Stomach smooth muscle (tissue), 2 donors: ENCODE results near the gene MRAP2.
"Not testable (repeated sequence)": the region's sequence is repeated elsewhere in the genome, so short reads cannot be mapped to it uniquely, and the experiment has no call there.

Source experiments
- H3K27ac ChIP-seq: one replicate; pipeline ENCODE4 v1.7.0; 2013; ENCODE audit warnings: mild to moderate bottlenecking, low read length, inconsistent platforms
- H3K27me3 ChIP-seq, 2 donors: one replicate each; pipeline ENCODE4 v1.7.0; 2013; ENCODE audit warnings: low read length in 2 of 2; ENCODE audit not compliant: insufficient read depth in 2 of 2, control insufficient read depth in 1 of 2
- H3K36me3 ChIP-seq, 2 donors: one replicate each; pipeline ENCODE4 v1.7.0; 2013; ENCODE audit warnings: low read length in 2 of 2; ENCODE audit not compliant: control insufficient read depth in 2 of 2, insufficient read depth in 2 of 2
- H3K4me1 ChIP-seq: one replicate; pipeline ENCODE4 v1.7.0; 2013; ENCODE audit warnings: low read length; ENCODE audit not compliant: control insufficient read depth, insufficient read depth
- H3K4me3 ChIP-seq, 2 donors: one replicate each; pipeline ENCODE4 v1.7.0; 2013; ENCODE audit warnings: low read length in 2 of 2
- H3K9ac ChIP-seq, 2 donors: one replicate each; pipeline ENCODE4 v1.7.0; 2013; ENCODE audit warnings: low read length in 2 of 2, mild to moderate bottlenecking in 1 of 2
- H3K9me3 ChIP-seq, 2 donors: one replicate each; pipeline ENCODE4 v1.7.0; 2013; ENCODE audit warnings: low read length in 2 of 2; ENCODE audit not compliant: control insufficient read depth in 2 of 2
- donor health status: healthy.
- donor health status: Pancreatic carcinoma.

MRAP2 gene

GRCh38 chr6:84095156-84095555, 61.6 kb downstream of the MRAP2 start:
- H3K27ac ChIP-seq, result no peak overlapping the region
- no peaks in the 10 kb centered on the region for H3K27me3 ChIP-seq
- H3K9me3 ChIP-seq, result peaks cover 0 to 5% of the 10 kb centered on the region in 2 donors
- H3K9ac ChIP-seq, result no peak overlapping the region
- no peaks in the 10 kb centered on the region for H3K36me3 ChIP-seq
- H3K4me1 ChIP-seq, result no peaks in the 10 kb centered on the region
- H3K4me3 ChIP-seq, result no peak overlapping the region

DNA sequence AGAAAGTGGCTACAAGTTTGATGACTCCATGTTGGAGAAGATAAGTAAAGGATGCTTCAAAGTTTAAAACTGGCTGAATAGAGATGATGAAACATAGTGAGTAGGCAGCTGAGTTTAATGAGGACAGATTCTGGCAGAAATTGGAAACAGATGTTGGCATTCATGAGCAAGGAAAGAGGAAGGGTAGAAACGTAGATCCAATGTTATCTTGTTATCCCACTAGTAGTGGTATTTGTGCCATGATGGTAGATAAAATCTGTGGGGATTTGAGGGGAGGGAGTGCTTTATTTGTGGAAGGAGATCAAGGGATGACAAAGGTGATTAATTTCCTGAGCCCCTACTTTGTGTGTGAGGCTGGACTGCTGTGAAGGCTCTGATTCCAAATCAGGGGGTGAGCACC, 69.5 kb downstream of the MRAP2 start:
- no peak overlapping the region for H3K27ac ChIP-seq
- H3K9ac ChIP-seq, result no peak overlapping the region

DNA sequence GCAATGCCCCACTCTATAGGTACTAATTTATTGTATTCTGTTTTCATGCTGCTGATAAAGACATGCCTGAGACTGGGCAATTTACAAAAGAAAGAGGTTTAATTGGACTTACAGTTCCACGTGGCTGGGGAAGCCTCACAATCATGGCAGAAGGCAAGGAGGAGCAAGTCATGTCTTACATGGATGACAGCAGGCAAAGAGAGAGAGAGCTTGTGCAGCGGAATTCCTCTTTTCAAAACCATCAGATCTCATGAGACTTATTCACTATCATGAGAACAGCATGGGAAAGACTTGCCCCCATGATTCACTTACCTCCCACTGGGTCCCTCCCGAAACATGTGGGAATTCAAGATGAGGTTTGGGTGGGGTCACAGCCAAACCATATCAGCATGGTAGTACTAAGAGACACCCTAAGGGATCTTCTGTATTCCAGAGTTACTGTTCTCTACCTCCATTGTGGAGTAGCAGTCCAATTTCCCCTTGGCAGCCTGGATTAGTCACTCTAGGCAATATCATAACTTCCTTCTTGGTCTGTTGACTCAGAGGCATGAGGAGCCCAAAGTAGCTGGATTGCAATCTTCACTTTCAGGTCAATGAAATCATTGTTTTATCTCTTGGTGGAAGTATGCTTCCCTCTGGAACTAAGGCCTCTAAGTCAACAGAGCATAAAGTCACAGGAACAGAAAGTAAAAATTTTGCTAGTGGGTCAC, 71.8 kb downstream of the MRAP2 start:
- not testable (repeated sequence) for H3K4me1 ChIP-seq, H3K9me3 ChIP-seq, H3K36me3 ChIP-seq, H3K27me3 ChIP-seq, H3K4me3 ChIP-seq, H3K9ac ChIP-seq, H3K27ac ChIP-seq

More for the DNA sequence above, 69.5 kb downstream of the MRAP2 start:
- H3K4me1 ChIP-seq, result no peaks in the 10 kb centered on the region
- H3K9me3 ChIP-seq, result peaks cover 0 to 3% of the 10 kb centered on the region in 2 donors
- H3K36me3 ChIP-seq, result no peaks in the 10 kb centered on the region
- H3K27me3 ChIP-seq, result no peaks in the 10 kb centered on the region
- no peak overlapping the region for H3K4me3 ChIP-seq

GRCh38 chr6:84107495-84107894, 73.9 kb downstream of the MRAP2 start:
- peaks cover 0 to 3% of the 10 kb centered on the region in 2 donors for H3K9me3 ChIP-seq
- H3K9ac ChIP-seq, result no peak overlapping the region
- no peaks in the 10 kb centered on the region for H3K36me3 ChIP-seq
- no peaks in the 10 kb centered on the region for H3K4me1 ChIP-seq
- H3K4me3 ChIP-seq, result no peak overlapping the region
- H3K27me3 ChIP-seq, result no peaks in the 10 kb centered on the region
- no peak overlapping the region for H3K27ac ChIP-seq

- H3K27ac ChIP-seq, H3K4me1 ChIP-seq, H3K9ac ChIP-seq, H3K4me3 ChIP-seq, H3K27me3 ChIP-seq, H3K36me3 ChIP-seq, H3K9me3 ChIP-seq: not testable (repeated sequence)
Measured at GRCh38 chr6:84111351-84111750, 77.8 kb downstream of the MRAP2 start.

- H3K9ac ChIP-seq, H3K4me1 ChIP-seq, H3K36me3 ChIP-seq, H3K9me3 ChIP-seq, H3K27ac ChIP-seq, H3K4me3 ChIP-seq, H3K27me3 ChIP-seq: not testable (repeated sequence)
Measured at GRCh38 chr6:84114933-84115594, 81.5 kb downstream of the MRAP2 start.

- H3K4me1 ChIP-seq, result no peaks in the 10 kb centered on the region
- H3K9ac ChIP-seq, result no peak overlapping the region
- no peak overlapping the region for H3K4me3 ChIP-seq
- no peak overlapping the region for H3K27ac ChIP-seq
- no peaks in the 10 kb centered on the region for H3K9me3 ChIP-seq
- peaks cover 0 to 2% of the 10 kb centered on the region in 2 donors for H3K27me3 ChIP-seq
- no peaks in the 10 kb centered on the region for H3K36me3 ChIP-seq
Measured at GRCh38 chr6:84118191-84118590, 84.6 kb downstream of the MRAP2 start.

DNA sequence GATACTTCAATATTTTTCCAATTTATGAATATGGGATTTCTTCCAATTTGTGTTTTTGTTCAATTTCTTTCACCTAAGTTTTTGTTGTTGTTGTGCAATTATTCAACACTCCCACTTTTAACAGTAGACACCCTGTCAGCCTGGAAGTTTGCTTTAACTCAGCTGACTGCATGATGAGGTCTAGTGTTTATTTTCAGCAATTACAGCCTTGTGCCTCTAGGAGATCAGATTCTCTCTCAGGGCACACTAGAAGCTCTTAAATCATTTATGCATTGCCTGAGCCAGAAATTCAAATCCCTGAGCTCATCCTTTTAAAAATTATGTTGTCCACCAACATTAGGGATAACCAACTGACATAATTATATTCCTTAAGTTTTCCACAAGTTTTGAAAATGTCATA, 85.7 kb downstream of the MRAP2 start:
- no peaks in the 10 kb centered on the region for H3K36me3 ChIP-seq

DNA sequence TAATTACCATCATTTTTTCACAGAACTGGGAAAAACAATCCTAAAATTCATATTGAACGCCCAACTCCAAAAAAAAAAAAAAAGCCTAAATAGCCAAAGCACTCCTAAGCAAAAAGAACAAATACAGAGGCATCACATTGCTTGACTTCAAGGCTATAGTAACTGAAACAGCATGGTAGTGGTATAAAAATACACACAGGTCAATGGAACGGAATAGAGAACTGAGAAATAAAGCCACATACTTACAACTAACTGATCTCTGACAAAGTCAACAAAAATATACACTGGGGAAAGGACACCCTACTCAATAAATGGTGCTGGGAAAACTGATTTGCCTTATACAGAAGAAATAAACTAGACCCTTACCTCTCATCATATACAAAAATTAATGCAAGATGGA, 89.6 kb downstream of the MRAP2 start:
- Histone ChIP-seq H3K4me3 (no peak overlapping the region), H3K9me3 (no peaks in the 10 kb centered on the region), H3K36me3 (peaks cover 8 to 10% of the 10 kb centered on the region in 2 donors), H3K4me1 (no peaks in the 10 kb centered on the region), H3K27me3 (no peaks in the 10 kb centered on the region), H3K9ac (no peak overlapping the region), H3K27ac (no peak overlapping the region)

More for the DNA sequence above, 85.7 kb downstream of the MRAP2 start:
- Histone ChIP-seq H3K27me3 (peaks cover 0 to 2% of the 10 kb centered on the region in 2 donors), H3K9ac (no peak overlapping the region), H3K27ac (no peak overlapping the region), H3K4me1 (no peaks in the 10 kb centered on the region), H3K9me3 (no peaks in the 10 kb centered on the region), H3K4me3 (no peak overlapping the region)

DNA sequence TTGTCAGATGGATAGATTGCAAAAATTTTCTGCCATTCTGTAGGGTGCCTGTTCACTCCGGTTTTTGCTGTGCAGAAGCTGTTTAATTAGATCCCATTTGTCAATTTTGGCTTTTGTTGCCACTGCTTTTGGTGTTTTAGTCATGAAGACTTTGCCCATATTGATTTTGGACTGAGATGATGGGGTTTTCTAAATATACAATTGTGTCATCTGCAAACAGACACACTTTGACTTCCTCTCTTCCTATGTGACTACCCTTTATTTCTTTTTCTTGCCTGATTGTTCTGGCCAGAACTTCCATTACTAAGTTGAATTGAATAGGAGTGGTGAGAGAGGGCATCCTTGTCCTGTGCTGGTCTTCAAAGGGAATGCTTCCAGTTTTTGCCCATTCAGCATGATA, 96.0 kb downstream of the MRAP2 start:
- not testable (repeated sequence) for H3K27ac ChIP-seq, H3K27me3 ChIP-seq, H3K4me1 ChIP-seq, H3K9ac ChIP-seq, H3K4me3 ChIP-seq, H3K9me3 ChIP-seq
- peaks cover 10 to 14% of the 10 kb centered on the region in 2 donors for H3K36me3 ChIP-seq

GRCh38 chr6:84133385-84133784, 99.8 kb downstream of the MRAP2 start:
- H3K9ac ChIP-seq, H3K4me3 ChIP-seq, H3K36me3 ChIP-seq, H3K9me3 ChIP-seq, H3K4me1 ChIP-seq, H3K27ac ChIP-seq, H3K27me3 ChIP-seq: not testable (repeated sequence)
